GM18867 (cell line): ENCODE data around the gene KRT81.
A peak's percentile ranks its signal among the peaks of the same experiment; 100 is the strongest.
"Not testable (repeated sequence)": the region's sequence is repeated elsewhere in the genome, so short reads cannot be mapped to it uniquely, and the experiment has no call there.

ENCODE experiments used
- ATAC-seq: cut with Tn5 transposase; IDR thresholded peaks from one replicate; pipeline ENCODE4 v1.9.1; 2021; ENCODE audit warnings: mild to moderate bottlenecking, moderate library complexity; ENCODE audit not compliant: unreplicated experiment

KRT81 gene

GRCh38 chr12:52300796-52301691 lies 9.7 kb upstream of the KRT81 start:
- no peak for ATAC-seq

DNA sequence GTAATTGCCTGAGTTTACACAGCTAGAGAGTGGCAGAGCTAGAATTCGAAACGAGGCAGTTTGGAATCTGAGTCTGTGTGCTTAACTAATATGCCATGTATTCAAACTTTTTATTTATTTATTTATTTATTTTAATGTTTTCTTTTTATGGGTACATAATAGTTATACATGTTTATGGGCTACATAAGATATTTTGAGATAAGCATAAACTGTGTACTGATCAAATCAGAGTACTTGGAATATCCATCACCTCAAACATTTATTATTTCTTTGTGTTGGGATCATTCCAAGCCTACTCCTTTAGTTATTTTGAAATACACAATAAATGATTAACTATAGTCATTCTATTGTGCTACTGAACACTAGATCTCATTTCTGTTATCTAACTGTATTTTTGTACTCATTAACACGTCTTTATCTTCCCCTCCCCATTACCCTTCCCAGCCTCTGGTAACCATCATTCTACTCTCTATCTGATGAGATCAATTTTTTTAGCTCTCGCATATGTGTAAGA lies 7.4 kb upstream of the KRT81 start:
- ATAC-seq: no peak

- ATAC-seq: no peak
These were observed 5.4 kb upstream of the KRT81 start for GRCh38 chr12:52296572-52297215.

- ATAC-seq: no peak
These were observed 4.3 kb upstream of the KRT81 start for GRCh38 chr12:52295663-52296062.

DNA sequence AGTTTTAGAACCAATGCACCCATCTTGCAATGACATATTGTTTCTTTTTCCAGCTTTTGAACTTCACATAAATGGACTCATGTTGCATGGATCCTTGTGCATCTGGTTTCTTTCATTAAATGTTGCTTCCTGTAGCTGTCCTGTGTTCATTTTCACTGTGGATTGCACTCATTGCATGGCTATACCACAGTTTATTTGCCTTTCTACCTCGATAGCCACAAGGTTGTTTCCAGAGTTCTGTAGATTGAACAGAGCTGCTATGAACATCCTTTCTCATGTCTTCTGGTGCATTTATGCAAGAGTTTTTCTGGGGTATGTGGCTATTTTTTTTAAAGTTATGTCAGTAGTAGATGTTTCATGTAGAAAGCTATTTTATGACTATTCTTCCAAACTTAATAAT lies 3.5 kb upstream of the KRT81 start:
- no peak for ATAC-seq

- no peak for ATAC-seq
These were observed 2.6 kb upstream of the KRT81 start for GRCh38 chr12:52293926-52294325.

- ATAC-seq: not testable (repeated sequence)
These were observed 725 bp downstream of the KRT81 start for GRCh38 chr12:52290483-52291134.

GRCh38 chr12:52287816-52288805 lies 3.2 kb downstream of the KRT81 start:
- ATAC-seq: peak; percentile 83

DNA sequence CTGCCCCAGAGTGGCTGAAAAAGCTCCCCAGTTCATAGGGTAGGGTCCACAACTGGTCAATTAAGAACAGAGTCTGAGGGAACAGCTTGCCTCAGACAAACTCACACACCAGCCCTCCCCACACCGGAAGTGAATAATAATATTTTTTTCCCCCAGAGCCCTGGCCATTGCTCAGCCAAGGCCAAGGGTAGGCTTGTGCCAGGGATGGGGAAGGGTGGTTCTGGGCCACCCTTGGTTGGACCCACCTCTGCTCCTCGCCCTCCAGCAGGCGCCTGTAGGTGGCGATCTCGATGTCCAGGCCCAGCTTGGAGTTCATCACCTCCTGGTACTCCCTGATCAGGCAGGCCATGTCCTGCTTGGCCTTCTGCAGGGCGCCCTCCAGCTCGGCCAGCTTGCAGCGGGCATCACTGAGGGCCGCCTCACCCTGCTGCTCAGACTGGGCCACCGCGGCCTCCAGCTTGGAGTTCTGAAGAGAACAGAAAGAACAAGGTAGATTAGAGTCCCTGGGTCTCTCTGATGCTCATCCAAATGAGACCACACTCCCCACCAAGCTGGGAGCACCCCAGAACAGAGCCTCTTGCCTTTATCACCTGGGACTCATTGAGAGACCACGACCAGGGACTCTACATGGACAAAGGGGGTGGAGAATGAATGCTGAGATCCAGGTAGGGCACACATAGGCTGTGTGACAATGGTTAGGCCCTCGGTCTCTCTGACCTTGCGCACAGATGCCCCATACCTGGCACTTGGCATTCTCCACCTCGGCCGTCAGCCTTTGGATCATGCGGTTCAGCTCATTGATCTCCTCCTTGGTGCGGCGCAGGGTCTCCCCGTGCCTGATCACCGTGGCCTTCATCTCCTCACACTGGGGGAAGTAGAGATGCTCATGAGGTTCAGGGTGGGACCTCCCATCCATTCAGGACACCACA lies 4.2 kb downstream of the KRT81 start:
- not testable (repeated sequence) for ATAC-seq

- ATAC-seq: no peak
These were observed 5.3 kb downstream of the KRT81 start for GRCh38 chr12:52285851-52286530.

DNA sequence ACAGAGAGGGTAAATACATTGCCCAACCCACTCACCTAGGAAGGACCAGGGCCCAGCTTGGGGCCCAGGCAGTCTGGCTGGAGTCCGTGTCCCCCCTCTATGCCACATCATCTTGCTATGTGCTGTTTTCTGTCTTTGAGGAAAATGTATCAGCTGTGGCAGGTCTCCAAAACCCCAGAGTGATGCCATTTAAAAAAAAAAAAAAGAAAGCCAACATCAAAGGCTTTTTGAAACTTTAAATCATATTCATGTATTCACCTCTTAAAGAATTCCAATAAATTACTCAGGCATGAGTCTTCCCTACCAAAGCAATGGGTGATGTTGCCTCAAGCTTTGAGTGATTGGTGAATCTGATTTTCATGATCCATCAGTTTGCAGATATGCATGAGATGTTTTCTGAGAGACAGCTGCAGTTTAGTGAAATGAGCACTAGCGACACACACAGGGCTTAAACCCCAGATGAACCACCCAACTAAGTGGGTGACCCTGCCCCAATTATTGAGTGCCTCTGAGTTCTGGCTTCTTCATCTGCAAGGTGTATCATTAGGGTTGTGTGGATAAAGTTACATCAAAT lies 6.1 kb downstream of the KRT81 start:
- ATAC-seq: no peak

- no peak for ATAC-seq
These were observed 6.7 kb downstream of the KRT81 start for GRCh38 chr12:52284562-52285171.

DNA sequence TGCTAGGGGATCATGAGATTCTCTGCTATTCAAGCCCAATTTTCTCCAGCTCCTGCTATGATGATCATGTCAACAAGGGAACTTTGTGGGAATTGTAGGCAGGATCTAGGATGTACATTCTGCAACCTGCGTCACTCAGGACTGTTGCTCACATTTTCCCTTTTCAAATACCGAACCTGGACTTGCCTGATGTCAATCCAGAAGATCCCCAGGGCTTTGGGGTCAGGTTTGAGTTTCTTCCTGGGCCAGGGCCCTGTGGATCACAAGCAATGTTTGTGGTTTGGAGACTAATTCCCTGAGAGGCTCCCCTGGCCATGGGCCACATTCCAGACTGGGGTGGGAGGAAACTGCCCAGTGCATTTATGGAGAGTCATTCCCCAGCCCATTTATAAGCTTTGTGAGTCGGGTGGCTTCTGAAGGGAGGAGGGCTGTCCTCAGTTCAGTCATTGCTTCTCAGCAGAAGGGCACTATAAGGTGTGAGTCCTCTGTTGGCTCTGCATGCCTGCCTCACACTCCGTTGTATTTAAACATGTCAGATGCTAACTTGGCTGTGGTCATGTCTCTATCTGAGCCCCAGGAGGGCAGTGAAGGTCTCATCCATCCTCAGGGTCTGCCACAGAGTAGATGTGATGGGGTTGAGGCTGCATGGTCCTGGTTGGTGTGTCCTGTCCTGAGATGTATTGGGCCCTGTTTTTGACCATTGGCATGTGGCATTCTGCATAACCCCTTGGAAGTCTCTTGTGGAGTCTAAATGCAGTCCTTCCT lies 10.4 kb downstream of the KRT81 start:
- ATAC-seq: no peak

DNA sequence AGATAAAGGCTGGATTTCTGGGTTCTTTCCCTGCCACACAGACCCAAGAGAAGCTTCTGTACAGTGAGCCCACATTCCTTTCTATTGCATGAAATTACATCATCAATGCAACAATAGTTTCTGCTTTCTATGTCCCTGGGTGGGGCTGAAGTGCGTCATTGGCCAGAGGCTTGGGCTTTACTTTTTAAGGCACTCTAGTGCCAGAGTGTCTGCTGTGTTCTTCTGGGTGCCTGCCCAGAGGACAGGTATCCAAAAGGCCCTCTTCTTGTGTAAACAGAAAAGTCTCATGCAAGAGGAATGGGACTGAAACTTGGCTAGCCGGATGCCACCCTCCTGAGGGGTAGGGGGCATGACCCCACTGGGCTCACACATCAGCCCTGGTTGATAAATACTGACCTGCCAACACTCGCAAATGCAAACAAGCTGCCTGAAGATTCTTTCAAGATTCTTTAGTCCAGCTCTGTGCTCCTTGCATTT lies 11.0 kb downstream of the KRT81 start:
- no peak for ATAC-seq

GRCh38 chr12:52279422-52280318 lies 11.7 kb downstream of the KRT81 start:
- no peak for ATAC-seq
